ENCODE data around the gene NECAB2.

DNA sequence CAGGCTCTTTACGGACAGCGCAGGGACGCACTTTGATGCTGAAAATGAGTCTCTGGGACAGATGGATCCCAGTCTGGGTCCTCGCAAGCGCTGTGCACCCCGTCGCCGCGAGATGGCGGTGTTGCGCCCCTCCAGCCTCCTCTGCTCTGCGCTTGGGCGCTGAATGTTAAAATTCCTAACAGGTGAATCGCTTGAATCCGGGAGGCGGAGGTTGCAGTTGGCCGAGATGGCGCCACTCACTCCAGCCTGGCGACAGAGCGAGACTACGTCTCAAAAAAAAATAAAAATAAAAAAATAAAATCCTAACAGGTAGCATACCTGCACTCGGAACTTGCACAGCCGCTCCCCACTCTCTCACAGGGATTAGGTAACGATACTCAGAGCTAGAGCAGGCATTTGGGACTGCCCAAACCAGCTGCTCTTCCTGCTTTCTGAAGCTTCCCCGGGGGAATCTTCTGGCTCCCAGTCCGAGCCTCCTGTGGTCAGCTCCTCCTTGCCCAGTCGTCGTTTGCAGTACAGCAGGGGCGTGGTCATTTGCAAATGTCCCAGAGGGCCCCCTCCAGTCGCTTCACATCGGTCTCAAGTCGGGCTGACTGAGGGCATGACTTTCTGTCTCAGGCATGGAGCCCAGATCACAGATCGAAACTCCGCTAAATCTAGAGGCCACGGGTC lies 41.2 kb upstream of the NECAB2 start:
- TF ChIP-seq, protein P1, sequence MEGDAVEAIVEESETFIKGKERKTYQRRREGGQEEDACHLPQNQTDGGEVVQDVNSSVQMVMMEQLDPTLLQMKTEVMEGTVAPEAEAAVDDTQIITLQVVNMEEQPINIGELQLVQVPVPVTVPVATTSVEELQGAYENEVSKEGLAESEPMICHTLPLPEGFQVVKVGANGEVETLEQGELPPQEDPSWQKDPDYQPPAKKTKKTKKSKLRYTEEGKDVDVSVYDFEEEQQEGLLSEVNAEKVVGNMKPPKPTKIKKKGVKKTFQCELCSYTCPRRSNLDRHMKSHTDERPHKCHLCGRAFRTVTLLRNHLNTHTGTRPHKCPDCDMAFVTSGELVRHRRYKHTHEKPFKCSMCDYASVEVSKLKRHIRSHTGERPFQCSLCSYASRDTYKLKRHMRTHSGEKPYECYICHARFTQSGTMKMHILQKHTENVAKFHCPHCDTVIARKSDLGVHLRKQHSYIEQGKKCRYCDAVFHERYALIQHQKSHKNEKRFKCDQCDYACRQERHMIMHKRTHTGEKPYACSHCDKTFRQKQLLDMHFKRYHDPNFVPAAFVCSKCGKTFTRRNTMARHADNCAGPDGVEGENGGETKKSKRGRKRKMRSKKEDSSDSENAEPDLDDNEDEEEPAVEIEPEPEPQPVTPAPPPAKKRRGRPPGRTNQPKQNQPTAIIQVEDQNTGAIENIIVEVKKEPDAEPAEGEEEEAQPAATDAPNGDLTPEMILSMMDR (conservative IDR thresholded peaks at IDR 0.05; ENCODE audit: low read depth in 2 of 2) = peak; percentile 91 to 93
- TF ChIP-seq POLR2AphosphoS5 (IDR thresholded peaks at IDR 0.05; ENCODE audit: low read depth) (0 out of 2 replicates have a peak, but pooled peaks have one; percentile 21), EZH2phosphoT487 (IDR thresholded peaks at IDR 0.05; ENCODE audit: unreplicated experiment) (no peak), EZH2 (IDR thresholded peaks at IDR 0.05; ENCODE audit: low read depth, unreplicated experiment) (no peak)
- TF ChIP-seq, protein P2, sequence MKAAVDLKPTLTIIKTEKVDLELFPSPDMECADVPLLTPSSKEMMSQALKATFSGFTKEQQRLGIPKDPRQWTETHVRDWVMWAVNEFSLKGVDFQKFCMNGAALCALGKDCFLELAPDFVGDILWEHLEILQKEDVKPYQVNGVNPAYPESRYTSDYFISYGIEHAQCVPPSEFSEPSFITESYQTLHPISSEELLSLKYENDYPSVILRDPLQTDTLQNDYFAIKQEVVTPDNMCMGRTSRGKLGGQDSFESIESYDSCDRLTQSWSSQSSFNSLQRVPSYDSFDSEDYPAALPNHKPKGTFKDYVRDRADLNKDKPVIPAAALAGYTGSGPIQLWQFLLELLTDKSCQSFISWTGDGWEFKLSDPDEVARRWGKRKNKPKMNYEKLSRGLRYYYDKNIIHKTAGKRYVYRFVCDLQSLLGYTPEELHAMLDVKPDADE (IDR thresholded peaks at IDR 0.05) = no peak

Data from GM23338 (cell line).